Subcutaneous abdominal adipose tissue (tissue), 5 donors: ENCODE measurements around the gene SPACA5.
A peak's percentile ranks its signal among the peaks of the same experiment; 100 is the strongest.
"Not testable (repeated sequence)": the region's sequence is repeated elsewhere in the genome, so short reads cannot be mapped to it uniquely, and the experiment has no call there.

Experiments used
- H3K27ac ChIP-seq: one replicate; pipeline ENCODE4 v1.7.0; 2013; ENCODE audit warnings: low read depth, mild to moderate bottlenecking, inconsistent platforms, low read length, moderate library complexity
- H3K27me3 ChIP-seq, 5 donors: one replicate each; pipeline ENCODE4 v1.7.0; 2013; ENCODE audit warnings: low read length in 5 of 5, inconsistent platforms in 1 of 5; ENCODE audit not compliant: control insufficient read depth in 5 of 5, insufficient read depth in 4 of 5
- H3K36me3 ChIP-seq, 5 donors: one replicate each; pipeline ENCODE4 v1.7.0; 2013; ENCODE audit warnings: low read length in 5 of 5; ENCODE audit not compliant: control insufficient read depth in 5 of 5, insufficient read depth in 5 of 5
- H3K4me1 ChIP-seq, 5 donors: one replicate each; pipeline ENCODE4 v1.7.0; 2013; ENCODE audit warnings: low read length in 5 of 5, mild to moderate bottlenecking in 3 of 5, moderate library complexity in 1 of 5; ENCODE audit not compliant: control insufficient read depth in 5 of 5, insufficient read depth in 5 of 5
- H3K4me3 ChIP-seq, 5 donors: one replicate each; pipeline ENCODE4 v1.7.0; 2013; ENCODE audit warnings: low read length in 5 of 5, low read depth in 1 of 5
- H3K9ac ChIP-seq, 5 donors: one replicate each; pipeline ENCODE4 v1.7.0; 2013; ENCODE audit warnings: low read length in 5 of 5, mild to moderate bottlenecking in 4 of 5, moderate library complexity in 3 of 5
- H3K9me3 ChIP-seq, 5 donors: one replicate each; pipeline ENCODE4 v1.7.0; 2013; ENCODE audit warnings: low read length in 5 of 5; ENCODE audit not compliant: control insufficient read depth in 5 of 5
- donor health status: healthy.
- donor health status: healthy.
- donor health status: healthy.
- donor health status: healthy.
- donor health status: healthy.

SPACA5 gene

GRCh38 chrX:47992095-47992380 lies 14.8 kb upstream of the SPACA5 start:
- H3K36me3 ChIP-seq, result peaks cover 3 to 19% (median 9%) of the 10 kb centered on the region in 5 donors
- no peak overlapping the region for H3K4me3 ChIP-seq
- H3K27ac ChIP-seq, result no peak overlapping the region
- H3K9me3 ChIP-seq, result peaks cover 0 to 22% (median 11%) of the 10 kb centered on the region in 5 donors
- H3K9ac ChIP-seq, result no peak overlapping the region
- H3K4me1 ChIP-seq, result peaks cover 0 to 12% (median 10%) of the 10 kb centered on the region in 5 donors
- H3K27me3 ChIP-seq, result peaks cover 0 to 5% (median 0%) of the 10 kb centered on the region in 5 donors

GRCh38 chrX:47992669-47993068 lies 14.1 kb upstream of the SPACA5 start:
- peaks cover under 1 to 14% (median 5%) of the 10 kb centered on the region in 5 donors for H3K36me3 ChIP-seq
- no peak overlapping the region for H3K27ac ChIP-seq
- H3K9me3 ChIP-seq, result peaks cover 0 to 22% (median 11%) of the 10 kb centered on the region in 5 donors
- H3K27me3 ChIP-seq, result peaks cover 0 to 5% (median 0%) of the 10 kb centered on the region in 5 donors
- H3K4me3 ChIP-seq, result no peak overlapping the region
- no peak overlapping the region for H3K9ac ChIP-seq
- peaks cover 0 to 12% (median 10%) of the 10 kb centered on the region in 5 donors for H3K4me1 ChIP-seq

- no peak overlapping the region for H3K9ac ChIP-seq
- H3K36me3 ChIP-seq, result peaks cover 0 to 7% (median 2%) of the 10 kb centered on the region in 5 donors
- no peak overlapping the region for H3K27ac ChIP-seq
- H3K4me3 ChIP-seq, result no peak overlapping the region
- H3K27me3 ChIP-seq, result no peaks in the 10 kb centered on the region
- peaks cover 0 to 13% (median 10%) of the 10 kb centered on the region in 5 donors for H3K4me1 ChIP-seq
- H3K9me3 ChIP-seq, result peaks cover 0 to 13% (median 4%) of the 10 kb centered on the region in 5 donors
Observed at GRCh38 chrX:48001260-48001659, 5.5 kb upstream of the SPACA5 start.

- Histone ChIP-seq H3K9me3 (peaks cover 0 to 5% (median 0%) of the 10 kb centered on the region in 5 donors), H3K4me3 (no peak overlapping the region), H3K9ac (no peak overlapping the region)
Observed at GRCh38 chrX:48002319-48002718, 4.5 kb upstream of the SPACA5 start.

GRCh38 chrX:48002929-48003328 lies 3.9 kb upstream of the SPACA5 start:
- peak overlapping the region in 3 of 5 donors; percentile 77 to 84 (median 78) for H3K9ac ChIP-seq

More at GRCh38 chrX:48002319-48002718, 4.5 kb upstream of the SPACA5 start:
- peaks cover 0 to 13% (median 10%) of the 10 kb centered on the region in 5 donors for H3K4me1 ChIP-seq
- peaks cover 0 to 2% (median 0%) of the 10 kb centered on the region in 5 donors for H3K36me3 ChIP-seq
- no peaks in the 10 kb centered on the region for H3K27me3 ChIP-seq
- H3K27ac ChIP-seq, result peak overlapping the region; percentile 2

GRCh38 chrX:48003367-48003757 lies 3.4 kb upstream of the SPACA5 start:
- peaks cover 0 to 5% (median 0%) of the 10 kb centered on the region in 5 donors for H3K9me3 ChIP-seq
- H3K27ac ChIP-seq, result peak overlapping the region; percentile 74
- H3K4me1 ChIP-seq, result peaks cover 0 to 13% (median 10%) of the 10 kb centered on the region in 5 donors
- peak overlapping the region; percentile 69 to 86 (median 76) for H3K4me3 ChIP-seq
- peaks cover 0 to 2% (median 0%) of the 10 kb centered on the region in 5 donors for H3K36me3 ChIP-seq
- no peaks in the 10 kb centered on the region for H3K27me3 ChIP-seq
- H3K9ac ChIP-seq, result peak overlapping the region in 4 of 5 donors; percentile 77 to 84 (median 80)

More at GRCh38 chrX:48002929-48003328, 3.9 kb upstream of the SPACA5 start:
- peaks cover 0 to 5% (median 0%) of the 10 kb centered on the region in 5 donors for H3K9me3 ChIP-seq
- H3K36me3 ChIP-seq, result peaks cover 0 to 2% (median 0%) of the 10 kb centered on the region in 5 donors
- H3K27me3 ChIP-seq, result no peaks in the 10 kb centered on the region
- peak overlapping the region in 2 of 5 donors; percentile 71 to 76 for H3K4me3 ChIP-seq
- no peak overlapping the region for H3K27ac ChIP-seq
- H3K4me1 ChIP-seq, result peaks cover 0 to 13% (median 10%) of the 10 kb centered on the region in 5 donors

- H3K4me3 ChIP-seq, result peak within 1 kb of the TSS; percentile 69 to 86 (median 76)
- peaks cover 0 to 13% (median 10%) of the 10 kb centered on the region in 5 donors for H3K4me1 ChIP-seq
- peaks cover 0 to 5% (median 0%) of the 10 kb centered on the region in 5 donors for H3K9me3 ChIP-seq
- H3K9ac ChIP-seq, result peak within 1 kb of the TSS in 4 of 5 donors; percentile 77 to 84 (median 80)
- peaks cover 0 to 2% (median 0%) of the 10 kb centered on the region in 5 donors for H3K36me3 ChIP-seq
- peak within 1 kb of the TSS; percentile 74 for H3K27ac ChIP-seq
- H3K27me3 ChIP-seq, result no peaks in the 10 kb centered on the region
Observed at GRCh38 chrX:48003758-48004457, 2.9 kb upstream of the SPACA5 start, which contains the start of gene ZNF182. Gene ZNF182, minus strand, starts transcription at chrX:48003989. Its CDS starts 1,380 bp downstream, at chrX:48002609.

GRCh38 chrX:48009445-48009960 lies 2.7 kb downstream of the SPACA5 start:
- H3K27ac ChIP-seq, H3K9ac ChIP-seq, H3K27me3 ChIP-seq, H3K36me3 ChIP-seq, H3K4me3 ChIP-seq, H3K4me1 ChIP-seq, H3K9me3 ChIP-seq: not testable (repeated sequence)

- not testable (repeated sequence) for H3K4me1 ChIP-seq, H3K27ac ChIP-seq, H3K27me3 ChIP-seq, H3K9me3 ChIP-seq, H3K4me3 ChIP-seq, H3K36me3 ChIP-seq, H3K9ac ChIP-seq
Observed at GRCh38 chrX:48016583-48017310, 10.0 kb downstream of the SPACA5 start.

- not testable (repeated sequence) for H3K9me3 ChIP-seq, H3K36me3 ChIP-seq, H3K27ac ChIP-seq, H3K4me3 ChIP-seq, H3K9ac ChIP-seq, H3K4me1 ChIP-seq, H3K27me3 ChIP-seq
Observed at GRCh38 chrX:48019892-48020291, 13.1 kb downstream of the SPACA5 start.
